Panc1 (cell line): ENCODE results near the gene PLCB1.

Experiments
- POLR2AphosphoS5 ChIP-seq: IDR thresholded peaks from 2 replicates; pipeline ENCODE4 v1.6.1; 2012; ENCODE audit warnings: mild to moderate bottlenecking, low read depth, low read length, moderate library complexity
- TCF7L2 ChIP-seq: IDR thresholded peaks from 2 replicates; pipeline ENCODE4 v1.6.1; 2011; ENCODE audit warnings: mild to moderate bottlenecking, low read depth, low read length, inconsistent platforms
- TF ChIP-seq, protein P1 (sequence below): fragments of 450-650 bp; IDR thresholded peaks from 2 replicates; pipeline ENCODE4 v1.5.1; 2017; ENCODE audit warnings: mild to moderate bottlenecking
- TF ChIP-seq, protein P2 (sequence below), 2 experiments: IDR thresholded peaks; 2 replicates each; pipeline ENCODE4 v1.6.1; 2011 to 2012; ENCODE audit warnings: low read depth in 2 of 2, control low read depth in 1 of 2, low read length in 1 of 2, mild to moderate bottlenecking in 1 of 2, moderate library complexity in 1 of 2; ENCODE audit not compliant: insufficient read depth in 1 of 2

DNA sequence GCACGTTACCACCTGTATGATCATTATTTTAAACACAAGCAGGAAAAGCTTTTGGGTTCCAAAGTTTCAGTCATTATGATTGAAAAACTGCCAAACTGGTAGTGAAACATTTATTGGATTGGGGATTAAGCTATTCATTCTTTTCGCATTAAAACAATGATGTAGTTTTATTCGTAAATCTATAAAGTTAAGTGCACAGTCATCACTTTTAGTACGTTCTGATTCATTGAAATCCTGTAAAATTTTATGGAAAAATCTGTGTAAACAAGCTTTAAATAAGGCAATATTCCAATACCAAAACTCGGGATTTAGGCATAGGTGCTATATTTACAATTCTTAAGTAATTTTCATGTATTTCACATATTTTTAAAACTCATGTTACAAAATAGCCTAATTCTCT is 379.9 kb downstream of the PLCB1 start:
- TF ChIP-seq, protein P1, sequence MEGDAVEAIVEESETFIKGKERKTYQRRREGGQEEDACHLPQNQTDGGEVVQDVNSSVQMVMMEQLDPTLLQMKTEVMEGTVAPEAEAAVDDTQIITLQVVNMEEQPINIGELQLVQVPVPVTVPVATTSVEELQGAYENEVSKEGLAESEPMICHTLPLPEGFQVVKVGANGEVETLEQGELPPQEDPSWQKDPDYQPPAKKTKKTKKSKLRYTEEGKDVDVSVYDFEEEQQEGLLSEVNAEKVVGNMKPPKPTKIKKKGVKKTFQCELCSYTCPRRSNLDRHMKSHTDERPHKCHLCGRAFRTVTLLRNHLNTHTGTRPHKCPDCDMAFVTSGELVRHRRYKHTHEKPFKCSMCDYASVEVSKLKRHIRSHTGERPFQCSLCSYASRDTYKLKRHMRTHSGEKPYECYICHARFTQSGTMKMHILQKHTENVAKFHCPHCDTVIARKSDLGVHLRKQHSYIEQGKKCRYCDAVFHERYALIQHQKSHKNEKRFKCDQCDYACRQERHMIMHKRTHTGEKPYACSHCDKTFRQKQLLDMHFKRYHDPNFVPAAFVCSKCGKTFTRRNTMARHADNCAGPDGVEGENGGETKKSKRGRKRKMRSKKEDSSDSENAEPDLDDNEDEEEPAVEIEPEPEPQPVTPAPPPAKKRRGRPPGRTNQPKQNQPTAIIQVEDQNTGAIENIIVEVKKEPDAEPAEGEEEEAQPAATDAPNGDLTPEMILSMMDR = no peak
- TF ChIP-seq POLR2AphosphoS5 (no peak), TCF7L2 (no peak)
- TF ChIP-seq, protein P2, sequence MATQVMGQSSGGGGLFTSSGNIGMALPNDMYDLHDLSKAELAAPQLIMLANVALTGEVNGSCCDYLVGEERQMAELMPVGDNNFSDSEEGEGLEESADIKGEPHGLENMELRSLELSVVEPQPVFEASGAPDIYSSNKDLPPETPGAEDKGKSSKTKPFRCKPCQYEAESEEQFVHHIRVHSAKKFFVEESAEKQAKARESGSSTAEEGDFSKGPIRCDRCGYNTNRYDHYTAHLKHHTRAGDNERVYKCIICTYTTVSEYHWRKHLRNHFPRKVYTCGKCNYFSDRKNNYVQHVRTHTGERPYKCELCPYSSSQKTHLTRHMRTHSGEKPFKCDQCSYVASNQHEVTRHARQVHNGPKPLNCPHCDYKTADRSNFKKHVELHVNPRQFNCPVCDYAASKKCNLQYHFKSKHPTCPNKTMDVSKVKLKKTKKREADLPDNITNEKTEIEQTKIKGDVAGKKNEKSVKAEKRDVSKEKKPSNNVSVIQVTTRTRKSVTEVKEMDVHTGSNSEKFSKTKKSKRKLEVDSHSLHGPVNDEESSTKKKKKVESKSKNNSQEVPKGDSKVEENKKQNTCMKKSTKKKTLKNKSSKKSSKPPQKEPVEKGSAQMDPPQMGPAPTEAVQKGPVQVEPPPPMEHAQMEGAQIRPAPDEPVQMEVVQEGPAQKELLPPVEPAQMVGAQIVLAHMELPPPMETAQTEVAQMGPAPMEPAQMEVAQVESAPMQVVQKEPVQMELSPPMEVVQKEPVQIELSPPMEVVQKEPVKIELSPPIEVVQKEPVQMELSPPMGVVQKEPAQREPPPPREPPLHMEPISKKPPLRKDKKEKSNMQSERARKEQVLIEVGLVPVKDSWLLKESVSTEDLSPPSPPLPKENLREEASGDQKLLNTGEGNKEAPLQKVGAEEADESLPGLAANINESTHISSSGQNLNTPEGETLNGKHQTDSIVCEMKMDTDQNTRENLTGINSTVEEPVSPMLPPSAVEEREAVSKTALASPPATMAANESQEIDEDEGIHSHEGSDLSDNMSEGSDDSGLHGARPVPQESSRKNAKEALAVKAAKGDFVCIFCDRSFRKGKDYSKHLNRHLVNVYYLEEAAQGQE (IDR thresholded peaks at IDR 0.05; ENCODE audit: insufficient read depth in 1 of 2, low read depth in 2 of 2, low read length in 1 of 2) = no peak
